ENCODE measurements around the gene KIFC1. TPM values are rescaled to one million over a fixed set of nuclear protein-coding genes. Genes with fewer than 3 reads are reported as not detected.

KIFC1 gene
- total and polyA plus RNA-seq, 9 of the 15 experiments (the other 6 are each of a cell fraction or from before 2014, with no cell fraction given): 1.3 to 95.2 (median 76.9) TPM

- TF ChIP-seq NELFE (IDR thresholded peaks at IDR 0.05; ENCODE audit: insufficient read depth, insufficient read length): no peak
- TF ChIP-seq ZC3H8 (IDR thresholded peaks at IDR 0.05): no peak
- TF ChIP-seq ZNF395 (CRISPR knock-in tag; IDR thresholded peaks at IDR 0.05): peak; percentile 91; the same call in 1 of the 2 replicates
- no peak for TF ChIP-seq TFAM (CRISPR knock-in tag; conservative IDR thresholded peaks at IDR 0.05)
- peak; percentile 1 for TF ChIP-seq CHD4 (IDR thresholded peaks at IDR 0.05; ENCODE audit: insufficient read depth, insufficient replicate concordance, low read depth, low read length, poor library complexity, severe bottlenecking)
- TF ChIP-seq HCFC1 (IDR thresholded peaks at IDR 0.05; ENCODE audit: low read depth, low read length): peak; percentile 63
- TF ChIP-seq, protein P1, sequence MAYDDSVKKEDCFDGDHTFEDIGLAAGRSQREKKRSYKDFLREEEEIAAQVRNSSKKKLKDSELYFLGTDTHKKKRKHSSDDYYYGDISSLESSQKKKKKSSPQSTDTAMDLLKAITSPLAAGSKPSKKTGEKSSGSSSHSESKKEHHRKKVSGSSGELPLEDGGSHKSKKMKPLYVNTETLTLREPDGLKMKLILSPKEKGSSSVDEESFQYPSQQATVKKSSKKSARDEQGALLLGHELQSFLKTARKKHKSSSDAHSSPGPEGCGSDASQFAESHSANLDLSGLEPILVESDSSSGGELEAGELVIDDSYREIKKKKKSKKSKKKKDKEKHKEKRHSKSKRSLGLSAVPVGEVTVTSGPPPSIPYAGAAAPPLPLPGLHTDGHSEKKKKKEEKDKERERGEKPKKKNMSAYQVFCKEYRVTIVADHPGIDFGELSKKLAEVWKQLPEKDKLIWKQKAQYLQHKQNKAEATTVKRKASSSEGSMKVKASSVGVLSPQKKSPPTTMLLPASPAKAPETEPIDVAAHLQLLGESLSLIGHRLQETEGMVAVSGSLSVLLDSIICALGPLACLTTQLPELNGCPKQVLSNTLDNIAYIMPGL (CRISPR knock-in tag; IDR thresholded peaks at IDR 0.05): 0 out of 2 replicates have a peak, but pooled peaks have one; percentile 62
- TF ChIP-seq MAFF (IDR thresholded peaks at IDR 0.05; ENCODE audit: low read length): no peak
- TF ChIP-seq KDM1A (IDR thresholded peaks at IDR 0.05): peak; percentile 25 to 31; a peak in 2 of 4 replicates
- TF ChIP-seq, protein P2, sequence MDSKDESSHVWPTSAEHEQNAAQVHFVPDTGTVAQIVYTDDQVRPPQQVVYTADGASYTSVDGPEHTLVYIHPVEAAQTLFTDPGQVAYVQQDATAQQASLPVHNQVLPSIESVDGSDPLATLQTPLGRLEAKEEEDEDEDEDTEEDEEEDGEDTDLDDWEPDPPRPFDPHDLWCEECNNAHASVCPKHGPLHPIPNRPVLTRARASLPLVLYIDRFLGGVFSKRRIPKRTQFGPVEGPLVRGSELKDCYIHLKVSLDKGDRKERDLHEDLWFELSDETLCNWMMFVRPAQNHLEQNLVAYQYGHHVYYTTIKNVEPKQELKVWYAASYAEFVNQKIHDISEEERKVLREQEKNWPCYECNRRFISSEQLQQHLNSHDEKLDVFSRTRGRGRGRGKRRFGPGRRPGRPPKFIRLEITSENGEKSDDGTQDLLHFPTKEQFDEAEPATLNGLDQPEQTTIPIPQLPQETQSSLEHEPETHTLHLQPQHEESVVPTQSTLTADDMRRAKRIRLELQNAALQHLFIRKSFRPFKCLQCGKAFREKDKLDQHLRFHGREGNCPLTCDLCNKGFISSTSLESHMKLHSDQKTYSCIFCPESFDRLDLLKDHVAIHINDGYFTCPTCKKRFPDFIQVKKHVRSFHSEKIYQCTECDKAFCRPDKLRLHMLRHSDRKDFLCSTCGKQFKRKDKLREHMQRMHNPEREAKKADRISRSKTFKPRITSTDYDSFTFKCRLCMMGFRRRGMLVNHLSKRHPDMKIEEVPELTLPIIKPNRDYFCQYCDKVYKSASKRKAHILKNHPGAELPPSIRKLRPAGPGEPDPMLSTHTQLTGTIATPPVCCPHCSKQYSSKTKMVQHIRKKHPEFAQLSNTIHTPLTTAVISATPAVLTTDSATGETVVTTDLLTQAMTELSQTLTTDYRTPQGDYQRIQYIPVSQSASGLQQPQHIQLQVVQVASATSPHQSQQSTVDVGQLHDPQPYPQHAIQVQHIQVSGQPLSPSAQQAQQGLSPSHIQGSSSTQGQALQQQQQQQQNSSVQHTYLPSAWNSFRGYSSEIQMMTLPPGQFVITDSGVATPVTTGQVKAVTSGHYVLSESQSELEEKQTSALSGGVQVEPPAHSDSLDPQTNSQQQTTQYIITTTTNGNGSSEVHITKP (IDR thresholded peaks at IDR 0.05; ENCODE audit: partially characterized antibody): peak; percentile 74
- no peak for TF ChIP-seq ZNF445 (CRISPR knock-in tag; IDR thresholded peaks at IDR 0.05; ENCODE audit: low read depth)
- no peak for TF ChIP-seq HDAC8 (tag; IDR thresholded peaks at IDR 0.05)
- TF ChIP-seq CHD2 (IDR thresholded peaks at IDR 0.05; ENCODE audit: low read depth, low read length): no peak
- TF ChIP-seq, protein P3, sequence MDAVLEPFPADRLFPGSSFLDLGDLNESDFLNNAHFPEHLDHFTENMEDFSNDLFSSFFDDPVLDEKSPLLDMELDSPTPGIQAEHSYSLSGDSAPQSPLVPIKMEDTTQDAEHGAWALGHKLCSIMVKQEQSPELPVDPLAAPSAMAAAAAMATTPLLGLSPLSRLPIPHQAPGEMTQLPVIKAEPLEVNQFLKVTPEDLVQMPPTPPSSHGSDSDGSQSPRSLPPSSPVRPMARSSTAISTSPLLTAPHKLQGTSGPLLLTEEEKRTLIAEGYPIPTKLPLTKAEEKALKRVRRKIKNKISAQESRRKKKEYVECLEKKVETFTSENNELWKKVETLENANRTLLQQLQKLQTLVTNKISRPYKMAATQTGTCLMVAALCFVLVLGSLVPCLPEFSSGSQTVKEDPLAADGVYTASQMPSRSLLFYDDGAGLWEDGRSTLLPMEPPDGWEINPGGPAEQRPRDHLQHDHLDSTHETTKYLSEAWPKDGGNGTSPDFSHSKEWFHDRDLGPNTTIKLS (IDR thresholded peaks at IDR 0.05; ENCODE audit: borderline replicate concordance, low read depth): no peak
- no peak for TF ChIP-seq POLR2B (IDR thresholded peaks at IDR 0.05; ENCODE audit: low read depth, partially characterized antibody)
- no peak for TF ChIP-seq ATF2 (CRISPR knock-in tag; IDR thresholded peaks at IDR 0.05)
- TF ChIP-seq GTF2A2 (tag; IDR thresholded peaks at IDR 0.05): no peak
These were observed 34.3 kb downstream of the KIFC1 start (continued) for GRCh38 chr6:33425668-33426577.
